Panc1 (cell line): ENCODE results near the gene MMS22L. TPM values are rescaled to one million over a fixed set of nuclear protein-coding genes. Genes with fewer than 3 reads are reported as not detected.

Experiments used
- ATAC-seq: fragments of 200-7000 bp; cut with Tn5 transposase; 2 replicates; pipeline ENCODE4 v1.9.1; 2020; ENCODE audit warnings: mild to moderate bottlenecking, moderate library complexity
- BruUV-seq: library from RNA; stranded (reverse); fragments of 400-500 nt; replicated peaks from 2 replicates; lab custom pipeline; 2021; lab: Mats Ljungman, UMichigan
- CTCF ChIA-PET: fragments of 300-600 bp; sonication (Branson Sonifier 250); formaldehyde crosslinking; loops from one replicate; lab custom pipeline; 2022; ENCODE audit warnings: antibody characterized with exemption; lab: Charles Lee
- POLR2A ChIA-PET: fragments of 300-600 bp; sonication (Branson Sonifier 250); formaldehyde crosslinking; loops from one replicate; lab custom pipeline; 2022; ENCODE audit warnings: antibody characterized with exemption; lab: Charles Lee
- DNase-seq: peaks from one replicate; pipeline ENCODE4 v3.0.0-alpha.2; 2010; ENCODE audit warnings: low read depth, low spot score
- H3K27ac ChIP-seq: 2 replicates; pipeline ENCODE4 v1.5.1; 2011; ENCODE audit warnings: mild to moderate bottlenecking, low read length, inconsistent platforms
- H3K27me3 ChIP-seq: fragments of 200-500 bp; sonication (Bioruptor generic); 2 replicates; pipeline ENCODE4 v1.6.0; 2014; ENCODE audit warnings: low read length, inconsistent platforms; ENCODE audit not compliant: control insufficient read depth, insufficient read depth
- H3K36me3 ChIP-seq: fragments of 200-500 bp; sonication (Bioruptor generic); 2 replicates; pipeline ENCODE4 v1.5.1; 2014; ENCODE audit warnings: inconsistent platforms, mild to moderate bottlenecking, low read length, moderate library complexity; ENCODE audit not compliant: control insufficient read depth, insufficient read depth
- H3K4me1 ChIP-seq: 2 replicates; pipeline ENCODE4 v1.5.1; 2011; ENCODE audit warnings: inconsistent platforms, mild to moderate bottlenecking, low read length, moderate library complexity; ENCODE audit not compliant: control insufficient read depth, insufficient read depth
- H3K4me3 ChIP-seq, 2 experiments: 2 replicates each; pipeline ENCODE4 v1.5.1; 2011 to 2012; ENCODE audit warnings: low read depth in 2 of 2, low read length in 2 of 2, mild to moderate bottlenecking in 2 of 2, inconsistent platforms in 1 of 2, moderate library complexity in 1 of 2
- H3K9me3 ChIP-seq: fragments of 200-500 bp; sonication (Bioruptor generic); 2 replicates; pipeline ENCODE4 v1.5.1; 2014; ENCODE audit warnings: low read depth, mild to moderate bottlenecking, inconsistent platforms, low read length, moderate library complexity; ENCODE audit not compliant: control insufficient read depth, insufficient read depth
- CTCF ChIP-seq: fragments of 450-650 bp; IDR thresholded peaks from 2 replicates; pipeline ENCODE4 v1.5.1; 2017; ENCODE audit warnings: mild to moderate bottlenecking
- POLR2AphosphoS5 ChIP-seq: IDR thresholded peaks from 2 replicates; pipeline ENCODE4 v1.6.1; 2012; ENCODE audit warnings: mild to moderate bottlenecking, low read depth, low read length, moderate library complexity
- REST ChIP-seq, 2 experiments: IDR thresholded peaks; 2 replicates each; pipeline ENCODE4 v1.6.1; 2011 to 2012; ENCODE audit warnings: low read depth in 2 of 2, control low read depth in 1 of 2, low read length in 1 of 2, mild to moderate bottlenecking in 1 of 2, moderate library complexity in 1 of 2; ENCODE audit not compliant: insufficient read depth in 1 of 2
- SIN3A ChIP-seq: IDR thresholded peaks from 2 replicates; pipeline ENCODE4 v1.6.1; 2012; ENCODE audit warnings: low read depth, mild to moderate bottlenecking, low read length, moderate library complexity, borderline replicate concordance; ENCODE audit not compliant: insufficient read depth
- TCF7L2 ChIP-seq: IDR thresholded peaks from 2 replicates; pipeline ENCODE4 v1.6.1; 2011; ENCODE audit warnings: mild to moderate bottlenecking, low read depth, low read length, inconsistent platforms
- in situ Hi-C: cut with HindIII; loops from 2 replicates; pipeline ENCODE4 v1.10.0; 2016; ENCODE audit warnings: low sequenced_read_pairs, low pct_unique_long_range_greater_than_20kb
- intact Hi-C: fragments of 100-400 bp; cut with micrococcal nuclease; formaldehyde crosslinking; loops from one replicate; pipeline ENCODE4 v1.10.0; 2022; ENCODE audit not compliant: unreplicated experiment
- total RNA-seq: library from RNA; stranded (reverse); gene quantifications from one replicate; pipeline ENCODE4 v1.2.1, GENCODE V29; 2021; ENCODE audit not compliant: unreplicated experiment

Gene MMS22L
- total RNA-seq, 1 experiment from 2014 or later: 28.5 TPM

- no peak for DNase-seq
- Histone ChIP-seq H3K4me1 (no peaks in the 10 kb centered on the region), H3K36me3 (peaks cover 2% of the 10 kb centered on the region; the same call in 1 of the 2 replicates), H3K27ac (no peak overlapping the region), H3K4me3 (no peak overlapping the region), H3K27me3 (no peaks in the 10 kb centered on the region), H3K9me3 (no peaks in the 10 kb centered on the region)
- POLR2A ChIA-PET: interaction anchor here (0.5 kb wide), 1 partner anchor 48 kb away, joined by 12 read pairs; no protein-coding TSS in a partner anchor
- ATAC-seq: no peak
- TF ChIP-seq TCF7L2: no peak
- no peak for TF ChIP-seq REST (IDR thresholded peaks at IDR 0.05; ENCODE audit: insufficient read depth in 1 of 2, low read depth in 2 of 2, low read length in 1 of 2)
- TF ChIP-seq SIN3A: no peak
- TF ChIP-seq CTCF: no peak
- intact Hi-C loops: no loop called here
- no TSS peak for BruUV-seq
- in situ Hi-C loops: no loop called here
- CTCF ChIA-PET: interaction anchor here (0.7 kb wide), 1 partner anchor 157 kb away, joined by 3 read pairs; no protein-coding TSS in a partner anchor
These were observed 137.3 kb downstream of the MMS22L start for GRCh38 chr6:97145691-97146090.

DNA sequence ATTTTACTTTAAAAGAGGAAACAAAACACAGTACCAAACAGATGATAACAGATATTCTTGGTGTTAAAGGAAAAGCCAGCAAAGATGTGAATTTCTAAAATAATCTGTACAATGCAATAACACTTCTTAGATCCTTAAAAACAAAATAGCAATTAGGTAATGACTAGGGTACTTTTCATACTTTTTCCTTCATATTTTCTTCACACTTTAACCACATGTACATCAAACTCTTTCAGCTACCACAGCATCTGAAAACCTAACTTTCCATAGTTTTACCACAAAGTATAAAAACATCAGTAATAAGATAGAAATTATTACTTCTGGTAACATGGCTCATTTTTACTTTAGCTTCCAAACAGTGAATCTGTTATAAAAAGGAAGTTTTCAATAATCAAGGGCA lies 141.3 kb downstream of the MMS22L start:
- CTCF ChIA-PET: no interaction called here
- DNase-seq: no peak
- POLR2A ChIA-PET: no interaction called here
- no peak for TF ChIP-seq POLR2AphosphoS5
- TF ChIP-seq CTCF: no peak
- no peak for TF ChIP-seq REST (IDR thresholded peaks at IDR 0.05; ENCODE audit: insufficient read depth in 1 of 2, low read depth in 2 of 2, low read length in 1 of 2)
- no peak for TF ChIP-seq SIN3A
- TF ChIP-seq TCF7L2: no peak
- Histone ChIP-seq H3K9me3 (no peaks in the 10 kb centered on the region), H3K27ac (no peak overlapping the region), H3K27me3 (no peaks in the 10 kb centered on the region), H3K4me3 (no peak overlapping the region), H3K4me1 (no peaks in the 10 kb centered on the region), H3K36me3 (no peaks in the 10 kb centered on the region)
- intact Hi-C loops: no loop called here
- ATAC-seq: no peak
- BruUV-seq: no TSS peak
- in situ Hi-C loops: no loop called here
